ENCODE measurements around the gene NUTM1.

DNA sequence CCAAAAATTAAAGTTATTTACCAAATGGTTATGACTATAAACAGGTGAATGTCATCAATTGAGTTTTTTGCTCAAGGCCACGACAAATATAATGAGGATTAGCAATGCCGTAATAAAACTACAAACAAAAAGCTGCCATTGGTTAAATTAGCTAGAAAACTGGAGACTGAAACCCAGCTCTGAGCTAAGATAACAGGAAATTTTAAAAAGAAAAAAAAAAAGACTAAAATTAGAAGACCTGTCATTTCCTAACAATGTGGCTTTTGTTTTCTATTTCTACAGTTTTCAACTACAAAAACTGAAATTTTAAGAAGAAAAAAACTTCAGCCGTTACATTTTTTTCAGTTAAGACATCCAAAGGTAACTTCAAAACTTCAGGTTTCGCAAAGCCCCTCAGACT, 15.2 kb upstream of the NUTM1 start:
- TF ChIP-seq, protein P1, sequence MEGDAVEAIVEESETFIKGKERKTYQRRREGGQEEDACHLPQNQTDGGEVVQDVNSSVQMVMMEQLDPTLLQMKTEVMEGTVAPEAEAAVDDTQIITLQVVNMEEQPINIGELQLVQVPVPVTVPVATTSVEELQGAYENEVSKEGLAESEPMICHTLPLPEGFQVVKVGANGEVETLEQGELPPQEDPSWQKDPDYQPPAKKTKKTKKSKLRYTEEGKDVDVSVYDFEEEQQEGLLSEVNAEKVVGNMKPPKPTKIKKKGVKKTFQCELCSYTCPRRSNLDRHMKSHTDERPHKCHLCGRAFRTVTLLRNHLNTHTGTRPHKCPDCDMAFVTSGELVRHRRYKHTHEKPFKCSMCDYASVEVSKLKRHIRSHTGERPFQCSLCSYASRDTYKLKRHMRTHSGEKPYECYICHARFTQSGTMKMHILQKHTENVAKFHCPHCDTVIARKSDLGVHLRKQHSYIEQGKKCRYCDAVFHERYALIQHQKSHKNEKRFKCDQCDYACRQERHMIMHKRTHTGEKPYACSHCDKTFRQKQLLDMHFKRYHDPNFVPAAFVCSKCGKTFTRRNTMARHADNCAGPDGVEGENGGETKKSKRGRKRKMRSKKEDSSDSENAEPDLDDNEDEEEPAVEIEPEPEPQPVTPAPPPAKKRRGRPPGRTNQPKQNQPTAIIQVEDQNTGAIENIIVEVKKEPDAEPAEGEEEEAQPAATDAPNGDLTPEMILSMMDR (IDR thresholded peaks at IDR 0.05), result no peak
- no peak for TF ChIP-seq POLR2A (IDR thresholded peaks at IDR 0.05)
